ENCODE measurements around the gene L1TD1.
"Not testable (repeated sequence)": the region's sequence is repeated elsewhere in the genome, so short reads cannot be mapped to it uniquely, and the experiment has no call there.

Gene L1TD1
- total RNA-seq: 0 reads per million in 2 experiments

- no peak for DNase-seq (ENCODE audit: low read depth)
Observed at GRCh38 chr1:62194651-62195544, at the start of gene L1TD1. Gene L1TD1 (plus strand): TSS chr1:62194849. CDS start chr1:62206629, 11,780 bp downstream.

GRCh38 chr1:62159940-62160348 lies 34.7 kb upstream of the L1TD1 start:
- DNase-seq (ENCODE audit: low read depth): no peak

GRCh38 chr1:62161711-62162110 lies 32.9 kb upstream of the L1TD1 start:
- no peak for DNase-seq (ENCODE audit: low read depth)

DNA sequence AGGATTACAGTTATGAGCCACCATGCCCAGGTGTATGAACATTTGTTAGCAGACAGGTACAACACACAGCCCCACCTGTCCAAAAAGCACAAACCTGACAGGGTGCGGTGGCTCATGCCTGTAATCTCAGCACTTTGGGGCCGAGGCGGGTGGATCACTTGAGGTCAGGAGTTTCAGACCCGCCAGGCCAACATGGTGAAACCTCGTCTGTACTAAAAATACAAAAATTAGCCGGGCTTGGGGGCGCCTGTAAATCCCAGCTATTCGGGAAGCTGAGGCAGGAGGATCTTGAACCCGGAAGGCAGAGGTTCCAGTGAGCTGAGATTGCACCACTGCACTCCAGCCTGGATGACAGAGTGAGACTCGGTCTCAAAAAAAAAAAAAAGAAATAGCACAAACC lies 24.3 kb upstream of the L1TD1 start:
- DNase-seq (ENCODE audit: low read depth): not testable (repeated sequence)

DNA sequence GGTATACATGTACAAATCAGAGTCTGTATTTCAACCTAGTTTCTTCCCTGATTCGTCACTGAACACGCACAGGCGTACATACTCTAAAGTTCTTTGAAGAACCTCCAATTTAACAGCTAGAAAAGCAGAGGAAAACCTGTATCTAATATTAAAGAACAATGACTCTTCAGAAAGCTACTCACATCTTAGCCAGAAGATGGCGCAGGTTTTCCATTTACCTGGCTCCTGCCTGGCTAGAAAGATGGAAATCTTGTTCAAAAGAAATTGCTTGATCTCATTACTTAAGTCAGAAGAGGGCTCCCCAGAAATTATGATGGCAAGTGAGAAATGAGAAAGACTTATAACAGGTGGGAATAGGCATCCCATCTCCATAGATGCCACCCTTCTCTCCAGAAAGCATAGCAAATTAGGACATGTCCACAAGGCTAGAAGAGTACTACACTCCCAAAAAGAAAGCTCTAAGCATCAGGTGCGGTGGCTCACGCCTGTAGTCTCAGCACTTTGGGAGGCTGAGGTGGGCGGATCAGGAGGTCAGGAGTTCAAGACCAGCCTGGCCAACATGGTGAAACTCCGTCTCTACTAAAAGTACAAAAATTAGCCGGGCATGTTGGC lies 19.0 kb upstream of the L1TD1 start:
- peak; percentile 3 for DNase-seq (ENCODE audit: low read depth)

DNA sequence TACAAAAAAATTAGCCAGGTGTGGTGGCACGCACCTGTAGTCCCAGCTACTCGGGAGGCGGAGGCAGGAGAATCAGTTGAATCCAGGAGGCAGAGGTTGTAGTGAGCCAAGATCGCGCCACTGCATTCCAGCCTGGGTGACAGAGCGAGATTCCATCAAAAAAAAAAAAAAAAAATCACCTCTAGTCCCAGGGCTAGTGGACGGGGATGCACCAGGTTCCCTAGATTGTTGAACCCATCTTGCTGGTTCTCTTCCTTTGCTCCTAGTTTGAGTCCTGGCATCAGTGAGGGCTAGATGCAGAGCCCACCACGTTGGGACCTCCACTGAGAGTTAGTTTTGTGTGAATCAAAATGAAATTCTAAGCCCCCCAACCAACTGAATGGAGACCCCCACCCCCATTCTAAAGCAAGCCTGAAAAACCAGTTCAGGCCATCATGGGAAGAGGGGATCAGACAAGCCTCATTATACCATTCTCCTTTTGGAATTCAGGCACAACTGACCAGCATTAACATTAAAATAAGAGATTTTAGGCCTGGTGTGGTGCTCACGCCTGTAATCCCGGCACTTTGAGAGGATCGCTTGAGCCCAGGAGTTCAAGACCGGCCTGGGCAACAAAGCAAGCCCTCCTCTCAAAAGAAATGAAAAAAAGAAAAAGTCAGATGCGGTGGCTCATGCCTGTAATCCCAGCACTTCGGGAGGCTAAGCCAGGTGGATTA lies 17.9 kb upstream of the L1TD1 start:
- DNase-seq (ENCODE audit: low read depth): no peak

DNA sequence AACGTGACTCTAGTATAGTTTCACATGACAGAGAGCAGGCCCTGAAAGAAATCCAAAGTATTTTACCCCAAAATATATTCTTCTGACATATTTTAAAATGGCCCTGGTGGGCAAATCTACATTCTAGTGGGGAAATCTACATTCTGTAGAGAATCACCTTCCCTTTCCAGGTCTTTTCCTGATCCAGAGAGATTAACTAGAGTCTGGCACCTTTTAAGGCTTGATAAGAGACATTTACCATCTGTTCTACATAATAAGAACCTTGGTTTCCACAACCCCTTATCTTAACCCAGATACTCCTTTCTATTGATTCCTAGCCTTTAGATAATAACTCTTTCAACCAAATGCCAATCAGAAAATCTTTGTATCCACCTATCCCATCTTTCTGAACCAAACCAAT lies 17.0 kb upstream of the L1TD1 start:
- DNase-seq (ENCODE audit: low read depth): no peak

DNA sequence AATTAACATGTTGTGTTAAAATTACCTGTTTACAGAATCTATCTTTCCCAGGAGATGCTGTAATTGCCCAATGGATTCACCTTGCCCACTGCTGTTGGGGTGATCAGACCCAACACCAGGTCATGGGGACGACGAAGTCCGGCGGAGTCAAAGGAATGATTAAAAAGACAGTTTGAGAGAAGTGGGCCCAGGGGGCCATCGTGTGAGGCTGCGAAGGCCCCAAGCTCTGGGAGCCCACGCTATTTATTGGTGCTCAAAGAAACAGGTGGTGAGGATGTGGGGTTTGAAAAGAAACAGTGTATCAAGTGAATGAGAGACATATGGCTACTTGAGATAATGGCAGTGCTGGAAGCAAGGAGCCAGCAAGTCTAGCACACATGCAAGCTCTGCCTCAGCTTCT lies 16.3 kb upstream of the L1TD1 start:
- DNase-seq (ENCODE audit: low read depth): no peak

DNA sequence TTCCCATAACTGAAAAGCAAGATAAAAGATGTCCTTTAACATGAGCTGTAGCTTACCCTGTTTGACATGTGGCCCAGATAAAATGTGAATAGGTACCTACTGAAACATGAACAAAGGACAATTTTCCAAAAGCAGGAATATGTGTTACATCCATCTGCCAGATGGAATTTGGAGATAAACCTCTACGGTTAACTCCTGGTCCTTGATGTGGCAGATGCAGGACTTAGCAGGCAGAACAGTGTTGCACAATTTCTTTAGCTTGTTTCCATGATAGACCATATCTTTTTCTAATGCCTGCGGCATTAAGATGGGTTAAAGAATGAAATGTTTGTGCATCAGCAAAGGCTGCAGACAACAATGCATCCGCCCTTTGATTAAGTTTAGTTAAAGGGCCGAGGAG lies 14.6 kb upstream of the L1TD1 start:
- DNase-seq (ENCODE audit: low read depth): not testable (repeated sequence)

DNA sequence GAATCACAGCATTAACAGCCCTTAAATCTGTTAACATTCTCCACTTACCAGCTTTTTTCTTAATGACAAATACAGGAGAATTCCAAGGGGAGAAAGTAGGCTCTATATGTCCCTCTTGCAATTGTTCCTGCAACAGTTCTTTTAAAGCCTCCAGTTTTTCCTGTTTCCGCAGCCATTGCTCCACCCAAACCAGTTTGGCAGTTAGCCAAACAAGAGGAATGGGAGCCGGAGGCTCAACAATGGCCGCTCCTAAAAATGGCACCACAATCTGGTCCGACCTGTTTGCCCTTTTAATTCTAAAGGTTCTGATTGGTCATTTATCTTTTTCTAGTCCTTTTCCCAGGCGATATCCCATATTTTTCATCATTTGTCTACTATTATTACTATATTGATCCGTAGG lies 14.0 kb upstream of the L1TD1 start:
- DNase-seq (ENCODE audit: low read depth): no peak

GRCh38 chr1:62181532-62181931 lies 13.1 kb upstream of the L1TD1 start:
- DNase-seq (ENCODE audit: low read depth): no peak

DNA sequence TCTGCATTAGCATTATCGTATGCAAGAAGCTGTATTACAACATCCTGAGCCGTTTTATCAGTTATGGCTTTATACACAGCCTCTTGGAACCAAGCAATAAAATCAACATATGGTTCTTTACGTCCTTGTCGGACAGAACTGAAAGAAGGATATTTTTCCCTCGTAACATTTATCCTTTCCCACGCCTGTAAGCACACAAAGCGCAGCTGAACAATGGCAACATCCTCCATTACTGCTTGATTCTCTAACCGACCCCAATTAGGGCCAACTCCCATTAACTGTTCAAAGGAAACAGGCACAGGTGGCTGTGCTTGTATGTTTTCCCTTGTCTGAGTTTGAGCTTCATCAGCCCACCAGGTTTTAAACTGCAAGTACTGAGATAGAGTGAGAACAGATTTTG lies 12.5 kb upstream of the L1TD1 start:
- DNase-seq (ENCODE audit: low read depth): not testable (repeated sequence)

- DNase-seq (ENCODE audit: low read depth): not testable (repeated sequence)
Observed at GRCh38 chr1:62183164-62184020, 11.3 kb upstream of the L1TD1 start.

GRCh38 chr1:62184336-62184735 lies 10.3 kb upstream of the L1TD1 start:
- no peak for DNase-seq (ENCODE audit: low read depth)

GRCh38 chr1:62185233-62185632 lies 9.4 kb upstream of the L1TD1 start:
- not testable (repeated sequence) for DNase-seq (ENCODE audit: low read depth)

GRCh38 chr1:62185677-62186076 lies 9.0 kb upstream of the L1TD1 start:
- no peak for DNase-seq (ENCODE audit: low read depth)

- DNase-seq (ENCODE audit: low read depth): no peak
Observed at GRCh38 chr1:62187548-62187947, 7.1 kb upstream of the L1TD1 start.

DNA sequence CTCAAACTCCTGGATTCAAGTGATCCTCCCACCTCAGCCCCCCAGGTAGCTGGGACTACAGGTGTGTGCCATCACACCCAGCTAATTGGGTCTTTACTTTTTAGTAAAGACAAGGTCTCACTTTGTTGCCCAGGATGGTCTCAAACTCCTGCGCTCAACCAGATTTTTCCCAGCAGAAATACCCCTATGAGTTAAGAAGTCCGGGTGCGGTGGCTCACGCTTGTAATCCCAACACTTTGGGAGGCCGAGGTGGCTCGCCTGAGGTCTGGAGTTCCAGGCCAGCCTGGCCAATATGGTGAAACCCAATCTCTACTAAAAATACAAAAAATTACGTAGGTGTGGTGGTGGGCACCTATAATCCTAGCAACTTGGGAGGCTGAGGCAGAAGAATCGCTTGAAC lies 6.5 kb upstream of the L1TD1 start:
- DNase-seq (ENCODE audit: low read depth): no peak

GRCh38 chr1:62196086-62196690 lies 1.5 kb downstream of the L1TD1 start:
- no peak for DNase-seq (ENCODE audit: low read depth)

- no peak for DNase-seq (ENCODE audit: low read depth)
Observed at GRCh38 chr1:62198069-62198780, 3.6 kb downstream of the L1TD1 start.

DNA sequence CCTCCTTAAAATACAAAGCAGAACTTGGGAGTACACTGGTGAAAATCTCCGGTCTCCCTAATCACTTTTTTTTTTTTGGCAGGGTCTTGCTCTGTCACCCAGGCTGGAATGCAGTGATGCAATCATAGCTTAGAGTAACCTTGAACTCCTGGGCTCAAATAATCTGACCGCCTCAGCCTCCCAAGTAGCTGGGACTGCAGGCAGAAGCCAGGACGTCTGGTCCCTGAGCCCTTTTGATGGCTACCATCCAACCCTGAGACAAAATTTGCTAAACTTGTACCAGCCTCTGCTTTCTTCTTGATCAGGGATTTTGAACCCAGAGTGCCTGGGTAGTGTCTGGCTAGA lies 4.1 kb downstream of the L1TD1 start:
- no peak for DNase-seq (ENCODE audit: low read depth)

All from T follicular helper cell (primary cell).